Superior temporal gyrus (tissue), 1 donor: ENCODE results near the gene CD22.

Experiments
- DNase-seq: peaks from one replicate; pipeline ENCODE4 v3.0.0-alpha.2; 2016; ENCODE audit errors: extremely low spot score

Gene CD22

DNA sequence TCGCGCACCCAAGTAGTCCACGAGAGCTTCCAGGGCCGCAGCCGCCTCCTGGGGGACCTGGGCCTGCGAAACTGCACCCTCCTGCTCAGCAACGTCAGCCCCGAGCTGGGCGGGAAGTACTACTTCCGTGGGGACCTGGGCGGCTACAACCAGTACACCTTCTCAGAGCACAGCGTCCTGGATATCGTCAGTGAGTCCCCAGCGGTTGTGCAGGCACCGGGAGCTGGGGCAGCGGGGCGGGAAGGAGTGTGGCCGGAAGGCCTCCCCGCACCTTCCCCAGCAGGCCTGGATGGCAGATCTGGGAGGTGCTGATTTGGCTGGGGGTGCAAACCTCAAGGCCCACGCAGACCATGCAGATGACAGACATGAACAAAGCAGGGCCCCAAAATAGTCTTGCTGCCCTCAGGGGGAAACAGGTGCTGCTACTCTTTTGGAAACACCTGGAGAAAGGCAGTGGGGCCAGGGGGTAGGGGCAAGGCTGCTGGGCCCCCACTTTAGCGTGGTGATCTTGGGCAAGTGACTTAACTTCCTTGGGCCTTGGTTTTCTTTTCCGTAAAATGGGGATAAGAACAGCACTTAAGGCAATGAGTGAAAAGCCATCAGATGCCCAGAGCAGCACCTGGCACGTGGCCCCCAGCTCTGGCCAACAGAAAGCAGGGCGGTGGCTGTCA is 33.1 kb upstream of the CD22 start:
- no peak for DNase-seq

DNA sequence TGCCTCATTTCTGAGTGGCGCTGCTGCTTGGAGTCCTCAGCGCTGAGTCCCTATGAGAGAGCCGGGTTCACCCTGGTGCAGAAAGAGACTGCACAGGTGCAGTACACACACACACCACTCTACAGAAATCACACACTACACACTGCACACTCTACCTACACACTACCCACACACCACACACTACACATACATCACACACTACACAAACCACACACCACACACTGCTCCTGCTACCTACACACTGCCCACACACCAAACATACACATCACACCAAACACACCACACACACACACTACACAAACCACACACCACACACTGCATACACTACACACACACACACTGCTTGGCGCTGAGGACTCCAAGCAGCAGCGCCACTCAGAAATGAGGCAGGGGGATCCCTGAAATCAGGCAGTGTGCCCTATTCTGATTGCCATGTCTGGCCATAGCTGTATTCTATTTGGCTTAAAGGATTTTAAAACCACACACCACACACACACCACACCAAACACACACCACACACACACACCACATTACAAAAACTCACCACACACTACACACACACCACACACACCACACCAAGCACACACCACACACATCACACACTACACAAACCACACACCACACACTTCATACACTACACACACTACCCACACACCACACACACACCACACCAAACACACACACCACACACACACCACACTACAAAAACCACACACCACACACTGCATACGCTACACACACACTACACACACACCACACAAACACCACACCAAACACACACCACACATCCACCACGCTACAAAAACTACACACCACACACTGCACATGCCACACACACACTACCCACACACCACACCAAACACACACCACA is 32.1 kb upstream of the CD22 start:
- no peak for DNase-seq

DNA sequence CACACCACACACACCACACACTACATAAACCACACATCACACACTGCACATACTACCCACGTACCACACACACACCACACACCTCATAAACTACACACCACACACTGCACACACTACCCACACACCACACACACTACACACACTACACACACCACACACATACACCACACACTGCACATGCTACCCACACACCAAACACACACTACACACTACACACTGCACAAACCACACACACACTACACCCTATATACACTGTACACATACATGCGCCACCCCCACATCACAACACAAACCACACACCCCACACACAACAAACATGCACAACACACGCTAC is 31.5 kb upstream of the CD22 start:
- DNase-seq, result no peak

DNA sequence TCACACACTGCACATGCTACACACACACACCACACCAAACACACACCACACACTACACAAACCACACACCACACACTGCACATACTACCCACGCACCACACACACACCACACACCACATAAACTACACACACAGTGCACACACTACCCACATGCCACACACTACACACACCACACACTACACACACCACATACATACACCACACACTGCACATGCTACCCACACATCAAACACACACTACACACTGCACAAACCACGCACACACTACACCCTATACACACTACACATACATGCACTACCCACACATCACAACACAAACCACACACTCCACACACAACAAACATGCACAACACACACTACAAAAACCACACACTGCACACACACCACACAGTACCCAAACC is 31.1 kb upstream of the CD22 start:
- DNase-seq, result no peak

DNA sequence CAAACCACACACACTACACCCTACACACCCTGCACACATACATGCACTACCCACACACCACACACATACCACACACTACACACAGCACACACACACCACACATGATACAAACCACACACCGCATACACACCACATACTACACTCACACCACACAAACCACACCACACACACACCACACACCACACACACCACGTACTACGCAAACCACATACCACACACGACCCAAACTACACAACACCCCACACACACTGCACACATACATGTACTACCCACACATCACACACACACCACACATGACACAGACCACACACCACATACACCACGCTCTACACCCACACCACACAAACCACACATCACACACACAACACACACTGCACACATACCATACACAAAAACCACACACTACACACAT is 30.4 kb upstream of the CD22 start:
- no peak for DNase-seq

DNA sequence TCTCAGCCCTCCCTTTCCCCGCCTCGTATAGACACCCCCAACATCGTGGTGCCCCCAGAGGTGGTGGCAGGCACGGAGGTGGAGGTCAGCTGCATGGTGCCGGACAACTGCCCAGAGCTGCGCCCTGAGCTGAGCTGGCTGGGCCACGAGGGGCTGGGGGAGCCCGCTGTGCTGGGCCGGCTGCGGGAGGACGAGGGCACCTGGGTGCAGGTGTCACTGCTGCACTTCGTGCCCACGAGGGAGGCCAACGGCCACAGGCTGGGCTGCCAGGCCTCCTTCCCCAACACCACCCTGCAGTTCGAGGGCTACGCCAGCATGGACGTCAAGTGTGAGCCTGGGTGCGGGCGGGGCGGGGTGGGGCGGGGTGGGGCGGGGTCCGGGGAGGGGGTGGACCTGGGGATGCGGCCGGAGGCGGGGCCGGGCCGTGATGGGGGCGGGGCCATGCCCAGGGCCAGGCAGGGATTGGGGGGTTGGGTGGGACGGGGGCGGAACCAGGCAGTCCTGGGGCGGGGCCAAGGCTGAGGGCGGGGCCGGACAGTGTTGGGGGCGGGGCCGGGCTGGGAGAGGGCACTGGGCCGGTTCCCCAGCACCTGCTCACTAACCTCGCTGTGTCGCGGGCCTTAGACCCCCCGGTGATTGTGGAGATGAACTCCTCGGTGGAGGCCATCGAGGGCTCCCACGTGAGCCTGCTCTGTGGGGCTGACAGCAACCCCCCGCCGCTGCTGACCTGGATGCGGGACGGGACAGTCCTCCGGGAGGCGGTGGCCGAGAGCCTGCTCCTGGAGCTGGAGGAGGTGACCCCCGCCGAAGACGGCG is 29.3 kb upstream of the CD22 start:
- DNase-seq, result no peak

DNA sequence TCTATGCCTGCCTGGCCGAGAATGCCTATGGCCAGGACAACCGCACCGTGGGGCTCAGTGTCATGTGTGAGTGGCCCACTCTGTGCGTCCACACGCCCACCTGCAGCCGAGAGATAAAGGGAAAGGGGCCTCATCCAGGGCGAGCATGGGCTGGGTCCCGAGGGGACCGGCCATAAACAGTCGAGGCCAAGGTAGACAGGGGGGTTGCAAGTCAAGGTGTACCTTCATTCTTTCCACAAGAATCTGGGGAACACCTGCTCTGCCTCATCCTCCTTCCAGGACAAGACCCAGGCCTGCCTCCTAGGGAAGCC is 28.7 kb upstream of the CD22 start:
- no peak for DNase-seq

DNA sequence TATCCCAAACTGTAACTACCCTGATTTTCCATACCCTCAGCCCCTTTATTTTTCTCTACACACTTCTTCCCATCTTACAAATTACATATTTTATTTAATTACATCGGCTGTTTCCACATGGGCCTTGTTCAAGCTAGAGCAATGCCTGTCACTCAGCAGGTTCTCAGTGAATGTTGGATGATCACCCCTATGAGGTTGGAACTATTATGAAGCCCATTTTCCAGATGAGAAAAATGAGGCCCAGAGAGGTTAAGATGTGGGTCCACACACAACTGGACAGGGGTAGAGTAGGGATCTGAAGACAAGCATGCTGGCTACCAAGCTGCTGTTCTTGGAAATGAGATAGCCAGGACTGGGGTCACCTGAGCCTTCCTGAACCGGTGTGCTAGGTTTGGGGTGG is 27.0 kb upstream of the CD22 start:
- no peak for DNase-seq

DNA sequence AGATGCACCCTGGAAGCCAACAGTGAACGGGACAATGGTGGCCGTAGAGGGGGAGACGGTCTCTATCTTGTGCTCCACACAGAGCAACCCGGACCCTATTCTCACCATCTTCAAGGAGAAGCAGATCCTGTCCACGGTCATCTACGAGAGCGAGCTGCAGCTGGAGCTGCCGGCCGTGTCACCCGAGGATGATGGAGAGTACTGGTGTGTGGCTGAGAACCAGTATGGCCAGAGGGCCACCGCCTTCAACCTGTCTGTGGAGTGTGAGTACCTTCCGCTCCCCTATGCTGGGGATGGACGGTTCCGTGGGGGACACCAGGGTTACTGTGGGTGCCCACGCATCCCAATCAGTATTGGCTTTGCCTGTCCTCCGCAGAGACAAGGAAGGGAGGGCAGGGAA is 26.5 kb upstream of the CD22 start:
- DNase-seq, result no peak

DNA sequence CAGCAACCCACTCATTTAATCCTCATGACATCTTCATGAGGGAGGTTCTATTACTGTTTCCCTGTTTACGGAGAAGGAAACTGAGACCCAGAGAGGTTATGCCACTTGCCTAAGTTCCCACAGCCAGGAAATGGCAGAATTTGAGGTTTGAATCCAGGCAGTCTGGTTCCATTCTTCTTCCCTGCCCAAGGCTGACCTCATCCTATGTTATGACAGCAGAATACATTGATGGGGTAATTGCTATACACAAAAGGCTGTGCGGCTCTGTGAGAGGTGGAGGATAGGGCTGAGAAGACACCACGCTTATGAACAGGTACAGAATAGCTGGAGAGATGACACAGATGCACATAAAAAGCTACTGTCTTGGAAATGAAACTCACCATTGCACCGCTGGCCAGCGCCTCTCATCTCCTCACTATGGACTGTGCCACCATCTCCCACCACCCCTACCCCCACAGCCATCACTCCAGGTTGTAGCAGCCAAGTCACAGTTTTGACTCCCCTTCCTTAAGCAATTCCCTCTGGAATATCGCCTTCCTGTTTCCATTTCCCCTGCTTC is 25.6 kb upstream of the CD22 start:
- no peak for DNase-seq

DNA sequence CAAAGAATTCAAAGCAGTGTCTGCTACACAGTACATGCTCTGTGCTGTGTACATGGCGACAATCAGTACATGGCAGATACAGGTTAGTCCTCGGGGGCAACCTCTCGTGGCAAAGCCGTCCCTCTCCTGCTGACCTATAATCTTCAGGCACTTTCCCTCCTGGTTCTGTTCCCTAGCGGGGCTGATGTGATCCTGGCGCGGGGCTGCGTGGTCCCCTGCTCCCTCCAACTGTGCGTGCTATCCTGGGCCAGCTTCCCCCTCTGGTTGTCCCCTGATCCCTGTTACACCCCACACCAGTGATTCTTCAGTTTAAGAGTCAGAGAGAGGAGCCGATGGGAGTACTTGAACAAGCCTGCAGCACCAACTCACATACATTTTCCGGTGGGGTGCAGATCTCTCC is 25.0 kb upstream of the CD22 start:
- DNase-seq, result no peak

DNA sequence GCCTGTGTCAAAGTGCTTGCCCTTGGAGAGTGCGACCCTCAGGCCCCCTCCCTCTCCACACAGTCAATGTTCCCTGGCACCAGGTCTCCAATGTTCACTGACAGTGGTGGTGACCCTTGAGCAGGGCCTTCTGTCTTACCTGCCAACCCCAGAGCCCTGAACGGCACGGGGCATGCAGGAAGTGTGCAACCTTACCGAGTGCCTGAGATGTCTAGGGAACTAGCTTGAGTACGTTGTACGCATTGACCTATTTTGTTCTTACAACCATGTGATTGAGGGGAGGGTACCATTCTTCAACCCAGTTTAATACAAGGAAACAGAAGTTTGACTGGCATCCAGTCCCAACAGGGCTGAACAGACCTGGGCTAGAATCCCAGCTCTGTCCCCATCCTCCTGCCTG is 23.8 kb upstream of the CD22 start:
- no peak for DNase-seq

DNA sequence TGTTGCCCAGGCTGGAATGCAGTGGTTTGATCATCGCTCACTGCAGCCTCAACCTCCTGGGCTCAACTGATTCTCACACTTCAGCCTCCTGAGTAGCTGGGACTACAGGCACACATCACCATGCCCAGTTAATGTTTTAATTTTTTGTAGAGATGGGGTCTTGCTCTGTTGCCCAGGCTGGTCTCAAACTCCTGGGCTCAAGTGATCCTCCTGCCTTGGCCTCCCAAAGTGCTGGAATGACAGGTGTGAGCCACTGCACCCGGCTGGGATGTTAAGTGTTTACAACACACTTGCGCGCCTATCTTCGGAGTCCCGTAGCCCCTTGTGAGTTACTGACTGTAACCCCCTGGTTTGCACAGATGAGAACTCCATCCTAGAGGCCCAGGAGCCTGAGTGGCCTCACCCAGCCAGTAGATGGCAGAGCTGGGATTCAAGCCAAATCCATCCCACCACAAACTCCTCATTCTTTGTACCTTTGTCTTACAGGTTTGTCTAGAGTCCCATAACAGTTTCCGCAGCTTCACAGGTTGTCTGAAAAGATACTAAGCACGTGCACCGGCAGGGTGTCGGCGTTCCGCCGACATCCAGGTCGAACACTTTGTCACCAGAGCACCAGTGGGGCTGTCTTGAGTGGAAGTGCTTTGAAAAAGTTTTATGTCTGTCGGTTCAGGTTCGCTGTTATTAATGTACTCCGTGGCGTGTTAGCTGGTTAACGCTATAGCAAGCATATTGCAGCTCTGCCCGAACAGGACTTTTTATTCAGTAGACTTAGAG is 22.3 kb upstream of the CD22 start:
- no peak for DNase-seq

DNA sequence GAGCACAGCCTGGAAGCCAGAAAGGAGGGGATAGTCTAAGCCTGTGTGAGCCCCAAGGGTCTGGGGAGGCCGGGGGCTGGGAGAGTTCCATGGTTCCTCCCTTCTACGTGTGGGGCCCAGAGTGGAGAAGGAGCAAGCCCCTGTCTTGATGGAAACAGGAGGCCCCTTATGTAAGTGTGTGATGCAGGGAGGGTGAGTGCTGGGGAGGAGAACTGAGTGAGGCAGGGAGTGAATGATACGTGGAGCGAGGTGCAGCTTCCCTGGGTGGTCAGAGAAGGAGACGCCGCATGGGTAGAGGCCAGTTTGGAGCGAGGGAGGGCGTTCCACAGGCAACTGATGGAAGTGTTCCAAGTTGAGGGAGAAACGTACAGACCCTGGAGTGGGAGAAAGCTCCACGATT is 21.1 kb upstream of the CD22 start:
- no peak for DNase-seq

DNA sequence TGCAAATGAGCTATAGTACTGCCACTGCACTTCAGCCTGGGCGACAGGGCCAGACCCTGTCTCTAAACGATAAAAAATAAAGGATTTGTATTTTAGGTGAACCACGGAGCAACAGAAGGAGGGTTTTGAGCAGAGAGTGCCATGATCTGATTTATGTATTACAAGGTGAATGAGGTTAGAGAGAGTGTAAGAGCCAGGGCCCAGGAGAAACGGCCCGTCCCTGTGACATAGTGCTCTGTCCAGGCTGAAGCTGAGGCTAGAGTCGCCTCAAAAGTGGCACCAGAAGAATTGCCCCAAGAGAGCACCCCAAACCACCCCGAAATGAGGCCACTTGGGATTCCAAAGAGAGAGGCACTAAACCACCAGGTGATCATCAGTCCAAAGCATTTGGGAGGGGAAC is 20.1 kb upstream of the CD22 start:
- DNase-seq, result no peak

DNA sequence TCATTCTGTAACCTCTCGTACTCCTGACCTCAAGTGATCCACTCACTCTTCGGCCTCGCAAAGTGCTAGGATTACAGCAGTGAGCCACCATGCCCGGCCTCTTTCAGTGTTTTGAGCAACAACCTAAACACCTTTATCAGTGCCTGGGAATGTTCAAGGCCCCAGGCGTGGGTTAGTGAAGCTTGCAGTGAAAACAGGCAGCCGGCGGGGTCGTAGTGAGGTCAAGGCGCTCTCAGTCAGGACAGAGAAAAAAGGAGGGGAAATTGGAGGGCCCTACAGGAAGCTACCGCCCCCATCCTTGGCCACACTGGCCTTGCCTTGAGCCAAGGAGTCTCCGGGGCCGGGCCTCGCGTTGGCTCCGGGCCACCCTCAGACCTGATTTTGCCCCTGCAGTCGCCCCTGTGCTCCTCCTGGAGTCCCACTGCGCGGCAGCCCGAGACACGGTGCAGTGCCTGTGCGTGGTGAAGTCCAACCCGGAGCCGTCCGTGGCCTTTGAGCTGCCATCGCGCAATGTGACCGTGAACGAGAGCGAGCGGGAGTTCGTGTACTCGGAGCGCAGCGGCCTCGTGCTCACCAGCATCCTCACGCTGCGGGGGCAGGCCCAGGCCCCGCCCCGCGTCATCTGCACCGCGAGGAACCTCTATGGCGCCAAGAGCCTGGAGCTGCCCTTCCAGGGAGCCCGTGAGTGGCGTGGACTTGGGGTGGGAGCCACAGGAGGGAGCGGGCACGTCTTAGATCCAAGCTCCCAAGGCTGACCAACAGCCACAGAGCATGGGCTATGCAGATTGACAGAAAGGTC is 19.3 kb upstream of the CD22 start:
- no peak for DNase-seq

DNA sequence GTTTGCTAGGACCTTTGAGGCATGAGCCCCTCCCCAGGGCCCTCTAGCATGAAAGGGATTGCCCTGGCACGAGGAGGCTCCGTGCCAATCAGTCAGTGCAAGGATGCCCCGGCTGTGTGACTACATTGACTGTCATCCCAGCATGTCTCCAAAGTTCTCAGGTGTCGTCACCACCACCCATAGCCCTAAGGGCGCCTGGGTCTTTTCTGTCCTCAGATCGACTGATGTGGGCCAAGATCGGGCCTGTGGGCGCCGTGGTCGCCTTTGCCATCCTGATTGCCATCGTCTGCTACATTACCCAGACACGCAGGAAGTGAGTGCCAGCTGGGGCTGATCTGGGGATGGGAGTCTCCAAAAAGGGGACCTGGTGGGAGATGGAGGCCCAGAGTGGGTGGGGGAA is 18.7 kb upstream of the CD22 start:
- DNase-seq, result no peak

DNA sequence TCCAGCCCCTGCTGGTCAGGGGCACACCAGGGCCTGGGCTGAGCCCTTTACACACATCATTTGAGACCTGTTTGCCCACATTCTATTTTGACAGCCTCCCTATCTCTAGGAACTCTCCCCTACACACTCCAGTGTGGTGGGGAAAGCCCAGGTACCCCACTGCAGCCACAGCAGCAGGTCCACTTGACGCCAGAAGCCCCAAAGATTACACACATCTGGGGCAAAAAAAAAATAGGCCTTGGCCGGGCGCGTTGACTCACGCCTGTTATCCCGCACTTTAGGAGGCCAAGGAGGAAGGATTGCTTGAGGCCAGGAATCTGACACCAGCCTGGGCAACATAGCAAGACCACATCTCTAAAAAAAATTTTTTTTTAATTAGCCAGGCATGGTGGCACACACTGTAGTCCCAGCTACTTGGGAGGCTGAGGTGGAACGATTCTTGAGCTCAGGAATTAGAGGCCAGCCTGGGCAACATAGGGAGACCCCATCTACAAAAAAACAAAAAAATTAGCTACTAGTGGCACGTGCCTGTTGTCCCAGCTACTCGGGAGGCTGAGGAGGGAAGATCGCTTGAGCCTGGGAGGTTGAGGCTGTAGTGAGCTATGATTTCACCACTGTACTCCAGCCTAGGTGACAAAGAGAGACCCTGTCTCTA is 18.0 kb upstream of the CD22 start:
- DNase-seq, result no peak

DNA sequence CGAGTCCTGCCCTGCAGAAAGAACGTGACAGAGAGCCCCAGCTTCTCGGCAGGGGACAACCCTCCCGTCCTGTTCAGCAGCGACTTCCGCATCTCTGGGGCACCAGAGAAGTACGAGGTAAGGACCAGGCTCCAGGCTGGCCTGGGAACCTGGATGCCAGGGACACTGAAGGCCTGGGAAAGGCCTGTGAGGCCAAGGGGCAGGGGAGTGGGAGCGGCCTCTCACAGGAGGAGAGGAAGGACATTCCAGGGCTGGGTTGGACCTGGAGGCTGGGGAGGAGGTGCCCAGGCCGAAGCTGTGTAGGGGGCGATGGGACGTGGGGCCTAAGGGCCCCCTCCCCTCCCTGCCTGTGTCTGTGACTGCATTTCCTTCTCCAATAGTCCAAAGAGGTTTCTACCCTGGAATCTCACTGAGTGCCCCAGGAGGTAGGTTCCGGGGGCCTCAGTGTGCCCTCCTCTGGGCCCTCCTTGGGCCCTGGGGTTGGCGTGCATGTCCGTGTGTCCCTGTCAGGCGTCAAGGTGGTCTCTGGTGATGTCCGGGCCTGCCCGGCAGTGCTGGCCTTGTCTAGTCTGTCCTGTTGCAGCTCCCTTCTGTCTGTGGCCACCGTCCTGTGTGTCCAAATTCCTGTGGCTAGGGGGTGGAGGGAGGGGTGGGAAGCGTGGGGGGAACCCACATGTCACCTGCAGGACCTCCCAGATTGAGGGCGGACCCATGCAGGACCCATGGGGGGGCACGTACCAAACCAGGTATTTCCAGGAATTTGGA is 16.9 kb upstream of the CD22 start:
- no peak for DNase-seq

DNA sequence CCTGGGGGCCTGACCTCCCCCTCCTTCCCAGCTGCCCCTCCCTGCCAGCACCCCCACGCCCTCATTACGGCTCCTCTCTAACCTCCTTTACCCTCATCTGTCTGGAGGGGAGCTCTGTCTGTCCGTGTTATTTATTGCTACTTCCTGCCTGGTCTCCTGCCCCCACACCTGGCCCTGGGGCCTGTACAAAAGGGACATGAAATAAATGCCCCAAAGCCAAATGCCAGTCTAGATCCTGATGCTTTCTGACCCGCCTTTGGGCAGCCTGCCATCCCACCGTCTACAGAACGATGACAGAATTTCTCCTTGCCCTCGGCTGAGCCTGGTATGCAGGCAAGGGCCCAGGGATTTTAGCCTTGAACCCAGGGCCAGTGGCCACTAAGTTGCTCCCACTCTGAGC is 15.4 kb upstream of the CD22 start:
- no peak for DNase-seq
